Measurements from ENCODE around the gene DNAJC7. TPM values are rescaled to one million over a fixed set of nuclear protein-coding genes. Genes with fewer than 3 reads are reported as not detected.

DNAJC7 gene
- total RNA-seq, result 121 and 128 TPM in 2 replicates

- Mint-ChIP-seq H3K9me3 (peaks cover 4% of the 10 kb centered on the region), H3K4me3 (peak within 1 kb of the TSS; percentile 99), H3K27me3 (no peaks in the 10 kb centered on the region), H3K36me3 (ENCODE audit: low read depth) (peaks cover 21% of the 10 kb centered on the region), H3K27ac (peak within 1 kb of the TSS; percentile 96), H3K4me1 (peaks cover 50% of the 10 kb centered on the region)
- peak; percentile 97 for DNase-seq
- intact Hi-C loops (cut with micrococcal nuclease), result loop anchor here (1.0 to 5.0 kb wide), 4 partner anchors 50 to 138 kb away; partner anchors contain the start of genes ACLY, DHX58 and RAB5C
Measured at GRCh38 chr17:42016941-42017865, at the start of gene DNAJC7. Gene DNAJC7 (minus strand): TSS chr17:42017439. CDS start chr17:42017416, 23 bp downstream.

GRCh38 chr17:42065201-42065600, 48.0 kb upstream of the DNAJC7 start:
- Mint-ChIP-seq H3K36me3 (ENCODE audit: low read depth) (no peaks in the 10 kb centered on the region), H3K9me3 (no peaks in the 10 kb centered on the region), H3K4me1 (peaks cover 16% of the 10 kb centered on the region), H3K27me3 (no peaks in the 10 kb centered on the region), H3K4me3 (no peak overlapping the region), H3K27ac (peak overlapping the region; percentile 20)
- DNase-seq, result peak; percentile 72
- intact Hi-C loops (cut with micrococcal nuclease), result loop anchor here (10.0 kb wide), 1 partner anchor 120 kb away; the partner anchor contains the start of genes HCRT and KCNH4

DNA sequence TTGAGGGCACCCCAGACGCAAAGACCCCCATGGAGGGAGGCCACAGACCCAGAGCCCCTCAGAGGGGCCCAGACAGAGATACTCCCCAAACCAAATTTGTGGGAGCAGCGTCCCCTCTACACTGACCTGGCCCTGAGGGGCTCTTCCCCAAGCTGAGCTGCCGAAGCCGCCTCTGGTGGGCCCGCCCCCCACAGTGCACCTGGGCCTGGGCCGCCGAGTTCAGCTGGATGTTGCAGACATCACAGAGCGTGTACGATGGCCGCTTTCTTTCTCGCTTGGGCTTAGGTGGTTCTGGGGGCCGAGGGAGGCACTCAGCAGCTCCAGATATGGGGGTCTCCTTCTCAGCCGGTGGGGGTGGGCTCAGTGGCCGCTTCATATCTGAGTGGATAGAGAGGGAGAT, 45.4 kb upstream of the DNAJC7 start:
- no peak overlapping the region for H3K27ac Mint-ChIP-seq
- H3K36me3 Mint-ChIP-seq (ENCODE audit: low read depth), result no peaks in the 10 kb centered on the region
- H3K27me3 Mint-ChIP-seq, result no peaks in the 10 kb centered on the region
- no peaks in the 10 kb centered on the region for H3K9me3 Mint-ChIP-seq
- intact Hi-C loops (cut with micrococcal nuclease), result loop anchor here (5.0 to 10.0 kb wide), 2 partner anchors 35 to 122 kb away; partner anchors contain the start of genes HCRT and KCNH4
- H3K4me1 Mint-ChIP-seq, result peaks cover 19% of the 10 kb centered on the region
- DNase-seq, result no peak
- no peak overlapping the region for H3K4me3 Mint-ChIP-seq

DNA sequence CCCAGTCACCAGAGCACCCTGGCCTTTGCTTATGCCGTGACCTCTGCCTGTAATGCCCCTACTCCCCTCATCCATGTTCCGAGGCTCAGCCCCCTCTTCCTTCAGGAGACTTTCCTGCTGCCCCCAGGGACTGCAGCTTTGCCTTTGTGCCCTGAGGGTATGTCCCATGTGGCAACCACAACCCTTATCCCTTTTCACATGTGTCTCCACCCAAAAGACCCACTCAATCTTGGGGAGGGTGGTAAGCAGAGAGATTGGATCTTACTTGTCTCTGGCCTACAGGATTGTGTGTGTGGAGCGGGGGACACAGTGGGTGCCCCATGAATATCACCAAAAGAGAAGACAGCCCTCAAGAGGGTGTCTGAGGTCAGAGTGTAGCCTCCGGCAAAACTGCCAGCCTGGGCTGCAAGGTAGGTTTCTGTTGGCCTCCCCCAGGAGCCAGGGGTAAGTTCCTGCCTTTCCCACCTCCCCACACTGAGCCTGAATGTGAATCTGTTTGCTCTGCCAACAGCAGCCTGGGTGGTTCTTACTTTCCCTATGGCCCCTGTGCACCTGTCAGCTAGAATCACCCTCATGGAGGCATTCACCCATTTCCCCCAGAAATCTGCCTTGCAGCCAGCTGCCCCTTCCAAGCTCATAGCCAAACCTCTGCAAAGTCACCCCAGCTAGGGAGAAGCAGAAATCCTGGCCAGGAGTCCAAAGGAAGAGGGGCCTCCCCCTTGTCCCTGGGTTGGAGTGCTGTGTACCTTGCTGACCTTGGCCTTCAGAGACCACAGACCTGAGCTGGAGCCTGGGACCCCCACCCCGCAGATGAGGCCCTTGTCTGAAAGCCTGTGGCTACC, 44.6 kb upstream of the DNAJC7 start:
- DNase-seq, result no peak
- intact Hi-C loops (cut with micrococcal nuclease), result loop anchor here (5.0 to 10.0 kb wide), 2 partner anchors 35 to 123 kb away; partner anchors contain the start of genes HCRT and KCNH4
- no peak overlapping the region for H3K27ac Mint-ChIP-seq
- H3K4me3 Mint-ChIP-seq, result no peak overlapping the region
- peaks cover 18% of the 10 kb centered on the region for H3K4me1 Mint-ChIP-seq
- no peaks in the 10 kb centered on the region for H3K36me3 Mint-ChIP-seq (ENCODE audit: low read depth)
- H3K27me3 Mint-ChIP-seq, result no peaks in the 10 kb centered on the region
- H3K9me3 Mint-ChIP-seq, result no peaks in the 10 kb centered on the region

GRCh38 chr17:42060231-42060630, 43.0 kb upstream of the DNAJC7 start:
- no peaks in the 10 kb centered on the region for H3K36me3 Mint-ChIP-seq (ENCODE audit: low read depth)
- DNase-seq, result no peak
- peaks cover 17% of the 10 kb centered on the region for H3K4me1 Mint-ChIP-seq
- no peaks in the 10 kb centered on the region for H3K9me3 Mint-ChIP-seq
- peak overlapping the region; percentile 30 for H3K27ac Mint-ChIP-seq
- peaks cover 4% of the 10 kb centered on the region for H3K27me3 Mint-ChIP-seq
- H3K4me3 Mint-ChIP-seq, result no peak overlapping the region
- intact Hi-C loops (cut with micrococcal nuclease), result loop anchor here (5.0 to 10.0 kb wide), 2 partner anchors 33 to 125 kb away; partner anchors contain the start of genes HCRT and KCNH4

- H3K27ac Mint-ChIP-seq, result no peak overlapping the region
- DNase-seq, result no peak
- intact Hi-C loops (cut with micrococcal nuclease), result loop anchor here (5.0 to 10.0 kb wide), 2 partner anchors 33 to 125 kb away; partner anchors contain the start of genes HCRT and KCNH4
- H3K4me3 Mint-ChIP-seq, result no peak overlapping the region
- H3K27me3 Mint-ChIP-seq, result peaks cover 8% of the 10 kb centered on the region
- no peaks in the 10 kb centered on the region for H3K9me3 Mint-ChIP-seq
- H3K4me1 Mint-ChIP-seq, result peaks cover 16% of the 10 kb centered on the region
- H3K36me3 Mint-ChIP-seq (ENCODE audit: low read depth), result no peaks in the 10 kb centered on the region
Measured at GRCh38 chr17:42059815-42060214, 42.6 kb upstream of the DNAJC7 start.

DNA sequence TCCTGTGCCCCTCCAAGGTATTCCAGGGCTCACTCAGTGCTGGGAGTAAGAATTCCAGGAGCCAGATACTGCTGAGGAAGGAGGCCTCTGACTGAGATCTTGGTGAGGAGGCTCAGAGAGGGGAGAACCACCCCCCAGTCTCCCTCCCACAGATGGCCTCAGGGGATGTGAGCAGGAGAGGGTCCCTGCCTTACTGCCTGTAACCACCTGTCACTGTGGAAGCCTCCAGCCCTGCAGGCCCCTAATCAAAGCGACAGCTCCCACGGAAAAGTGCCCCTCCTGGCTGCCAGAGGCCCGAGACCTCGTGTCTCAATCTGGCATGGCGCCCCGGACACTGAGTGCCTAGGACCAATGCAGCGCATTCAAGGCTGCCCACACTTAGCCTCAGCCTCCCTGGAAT, 40.8 kb upstream of the DNAJC7 start:
- Mint-ChIP-seq H3K27me3 (peaks cover 19% of the 10 kb centered on the region), H3K4me3 (no peak overlapping the region), H3K4me1 (peaks cover 6% of the 10 kb centered on the region), H3K36me3 (ENCODE audit: low read depth) (no peaks in the 10 kb centered on the region), H3K27ac (no peak overlapping the region), H3K9me3 (no peaks in the 10 kb centered on the region)
- intact Hi-C loops (cut with micrococcal nuclease), result no loop called here
- no peak for DNase-seq

DNA sequence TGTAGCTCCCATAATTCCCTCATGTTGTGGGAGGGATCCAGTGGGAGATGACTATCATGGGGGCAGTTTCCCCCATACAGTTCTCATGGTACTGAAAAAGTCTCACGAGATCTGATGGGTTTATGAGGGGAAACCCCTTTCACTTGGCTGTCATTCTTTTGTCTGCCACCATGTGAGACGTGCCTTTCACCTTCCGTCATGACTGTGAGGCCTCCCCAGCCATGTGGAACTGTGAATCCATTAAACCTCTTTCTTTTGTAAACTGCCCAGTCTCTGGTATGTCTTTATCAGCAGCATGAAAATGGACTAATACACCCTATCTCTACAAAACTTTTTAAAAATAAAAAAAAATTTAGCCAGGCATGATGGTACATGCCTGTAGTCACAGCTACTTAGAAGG, 39.4 kb upstream of the DNAJC7 start:
- peaks cover 34% of the 10 kb centered on the region for H3K27me3 Mint-ChIP-seq
- peak overlapping the region; percentile 34 for H3K27ac Mint-ChIP-seq
- no peaks in the 10 kb centered on the region for H3K36me3 Mint-ChIP-seq (ENCODE audit: low read depth)
- no peaks in the 10 kb centered on the region for H3K9me3 Mint-ChIP-seq
- H3K4me1 Mint-ChIP-seq, result peaks cover 4% of the 10 kb centered on the region
- no peak overlapping the region for H3K4me3 Mint-ChIP-seq
- intact Hi-C loops (cut with micrococcal nuclease), result no loop called here
- DNase-seq, result no peak

- peaks cover 4% of the 10 kb centered on the region for H3K4me1 Mint-ChIP-seq
Measured at GRCh38 chr17:42055496-42055895, 38.3 kb upstream of the DNAJC7 start.

GRCh38 chr17:42055027-42055426, 37.8 kb upstream of the DNAJC7 start:
- intact Hi-C loops (cut with micrococcal nuclease), result no loop called here
- DNase-seq, result no peak
- Mint-ChIP-seq H3K27ac (no peak overlapping the region), H3K27me3 (peaks cover 44% of the 10 kb centered on the region), H3K9me3 (no peaks in the 10 kb centered on the region), H3K4me1 (peaks cover 1% of the 10 kb centered on the region), H3K36me3 (ENCODE audit: low read depth) (no peaks in the 10 kb centered on the region), H3K4me3 (no peak overlapping the region)

More at GRCh38 chr17:42055496-42055895, 38.3 kb upstream of the DNAJC7 start:
- no peak overlapping the region for H3K4me3 Mint-ChIP-seq
- DNase-seq, result no peak
- peaks cover 44% of the 10 kb centered on the region for H3K27me3 Mint-ChIP-seq
- H3K27ac Mint-ChIP-seq, result no peak overlapping the region
- H3K9me3 Mint-ChIP-seq, result no peaks in the 10 kb centered on the region
- no peaks in the 10 kb centered on the region for H3K36me3 Mint-ChIP-seq (ENCODE audit: low read depth)
- intact Hi-C loops (cut with micrococcal nuclease), result no loop called here

GRCh38 chr17:42053731-42054500, 36.7 kb upstream of the DNAJC7 start:
- H3K36me3 Mint-ChIP-seq (ENCODE audit: low read depth), result no peaks in the 10 kb centered on the region
- no peak for DNase-seq
- no peak overlapping the region for H3K27ac Mint-ChIP-seq
- intact Hi-C loops (cut with micrococcal nuclease), result no loop called here
- peaks cover 53% of the 10 kb centered on the region for H3K27me3 Mint-ChIP-seq
- no peaks in the 10 kb centered on the region for H3K4me1 Mint-ChIP-seq
- no peaks in the 10 kb centered on the region for H3K9me3 Mint-ChIP-seq
- H3K4me3 Mint-ChIP-seq, result no peak overlapping the region

- Mint-ChIP-seq H3K27me3 (peaks cover 62% of the 10 kb centered on the region), H3K9me3 (no peaks in the 10 kb centered on the region), H3K27ac (no peak overlapping the region), H3K4me1 (no peaks in the 10 kb centered on the region), H3K4me3 (no peak overlapping the region), H3K36me3 (ENCODE audit: low read depth) (no peaks in the 10 kb centered on the region)
- intact Hi-C loops (cut with micrococcal nuclease), result no loop called here
- no peak for DNase-seq
Measured at GRCh38 chr17:42052346-42052877, 35.2 kb upstream of the DNAJC7 start.

- intact Hi-C loops (cut with micrococcal nuclease), result no loop called here
- Mint-ChIP-seq H3K27me3 (peaks cover 62% of the 10 kb centered on the region), H3K9me3 (no peaks in the 10 kb centered on the region), H3K36me3 (ENCODE audit: low read depth) (no peaks in the 10 kb centered on the region), H3K4me3 (peak overlapping the region; percentile 41), H3K4me1 (no peaks in the 10 kb centered on the region), H3K27ac (no peak overlapping the region)
- DNase-seq, result no peak
Measured at GRCh38 chr17:42051645-42052044, 34.4 kb upstream of the DNAJC7 start.
